ENCODE measurements around the gene PASK.

PASK gene

DNA sequence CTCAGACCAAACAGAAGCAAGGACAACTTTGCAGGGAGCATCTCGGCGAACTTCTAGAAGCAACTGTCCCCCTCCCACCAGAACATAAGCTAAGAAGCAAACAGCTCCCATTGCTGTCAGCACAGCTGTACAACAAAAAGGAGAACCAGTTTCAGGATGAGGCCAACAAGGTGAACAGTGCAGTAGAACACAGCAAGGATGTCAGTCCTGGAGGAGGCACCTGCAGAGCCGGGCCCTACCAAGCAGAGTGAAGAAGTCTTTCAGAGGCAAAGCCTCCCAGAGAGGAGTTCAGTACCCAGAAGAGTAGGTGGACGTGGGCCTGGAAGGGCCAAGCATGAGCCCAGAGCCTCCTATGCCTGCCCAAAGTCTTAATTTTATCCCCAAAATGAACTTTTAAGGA lies 1.0 kb downstream of the PASK start:
- DNase-seq = no peak

DNA sequence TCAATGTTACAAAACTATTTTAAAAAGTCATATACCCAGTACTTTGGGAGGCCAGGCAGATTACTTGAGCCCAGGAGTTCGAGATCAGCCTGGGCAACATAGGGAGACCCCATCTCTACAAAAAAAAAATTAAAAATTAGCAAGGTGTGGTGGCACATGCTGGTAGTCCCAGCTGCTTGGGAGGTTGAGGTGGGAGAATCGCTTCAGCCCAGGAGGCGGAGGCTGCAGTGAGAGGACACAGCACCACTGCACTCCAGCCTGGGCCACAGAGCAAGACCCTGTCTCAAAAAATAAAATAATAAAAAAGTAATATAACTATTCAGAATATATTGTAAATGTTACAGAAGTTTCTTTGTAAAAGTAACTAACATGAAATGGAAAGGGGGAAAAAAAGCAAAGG lies 1.9 kb downstream of the PASK start:
- DNase-seq = no peak

DNA sequence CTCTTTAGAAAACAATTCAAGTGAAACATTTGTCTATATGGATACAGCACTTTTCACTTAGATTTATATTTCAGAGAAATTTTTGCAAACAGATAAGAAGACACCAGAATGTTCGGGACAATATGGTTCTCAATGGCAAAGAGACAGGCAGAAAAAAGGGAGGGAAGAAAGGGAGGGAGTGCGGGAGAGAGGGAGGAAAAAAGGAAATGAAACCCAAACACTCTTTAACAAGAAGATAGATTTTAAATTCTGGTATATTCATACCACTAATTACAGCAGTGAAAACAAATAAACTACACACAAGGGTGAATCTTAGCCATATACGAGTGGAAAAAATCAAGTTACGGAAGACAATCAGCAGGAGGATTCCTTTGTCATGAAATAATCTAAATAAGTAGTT lies 3.0 kb downstream of the PASK start:
- no peak for DNase-seq

DNA sequence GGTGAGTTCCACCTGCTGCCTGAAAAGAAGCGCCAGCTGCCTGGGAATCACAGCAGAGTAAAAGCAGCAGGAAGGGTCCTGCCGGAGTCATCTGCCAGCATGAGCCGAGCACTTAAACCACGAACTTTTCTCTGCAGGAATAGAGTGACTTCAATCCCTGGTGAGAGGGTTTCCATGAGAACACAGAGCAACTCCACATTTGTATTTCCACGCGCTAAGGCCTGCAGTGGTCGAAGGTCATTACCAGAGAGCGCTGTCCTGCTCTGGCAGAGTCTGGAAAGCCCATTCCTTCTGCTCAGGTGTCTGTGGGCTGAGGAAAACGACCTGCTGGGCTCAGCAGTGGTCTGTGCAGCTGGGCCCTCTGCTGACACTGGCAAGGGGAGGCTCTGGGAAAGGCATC lies 6.7 kb downstream of the PASK start:
- no peak for DNase-seq

DNA sequence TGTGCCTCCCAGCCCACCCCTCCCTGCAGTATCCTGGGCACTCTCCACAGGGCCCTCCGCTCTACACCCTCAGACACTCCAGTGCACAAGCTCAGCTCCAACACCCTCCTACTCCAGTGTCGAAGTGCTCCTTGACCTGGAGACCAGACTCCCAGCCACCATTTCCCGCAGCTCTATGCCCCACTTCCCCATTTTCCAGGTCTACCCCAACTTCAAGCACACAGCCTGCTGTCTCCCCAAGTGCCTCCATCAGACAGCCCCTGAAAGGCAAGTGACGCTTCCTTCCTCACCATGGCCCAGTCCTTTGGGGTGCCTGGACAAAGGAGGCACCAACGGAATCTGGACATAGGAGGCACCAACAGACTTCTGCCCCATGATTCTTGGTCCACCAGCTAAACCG lies 7.2 kb downstream of the PASK start:
- no peak for DNase-seq

DNA sequence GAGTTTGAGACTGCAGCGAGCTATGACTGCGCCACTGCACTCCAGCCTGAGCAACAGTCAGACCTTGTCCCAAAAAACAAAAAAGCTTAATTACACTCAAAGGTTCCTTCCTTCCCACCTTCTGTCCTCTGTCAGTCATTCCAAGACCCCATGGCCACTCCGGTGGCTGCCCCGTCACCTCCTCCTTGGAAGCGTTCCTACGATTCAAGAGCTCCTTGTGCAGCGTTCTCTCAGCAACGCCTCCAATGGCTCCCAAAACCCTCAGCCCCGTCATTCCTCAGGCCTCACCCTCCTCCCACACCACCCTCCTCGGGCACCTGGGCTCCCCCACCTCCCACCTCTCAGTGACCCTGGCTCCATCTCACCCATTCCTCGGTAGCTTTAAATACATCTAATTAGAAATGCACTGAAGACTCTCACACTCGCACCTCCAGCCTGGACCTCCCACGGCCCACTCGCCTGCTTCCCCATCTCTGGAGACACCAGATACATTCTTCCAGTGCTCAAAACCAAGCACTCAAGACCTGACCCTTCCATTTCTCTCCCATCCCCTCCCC lies 8.0 kb downstream of the PASK start:
- DNase-seq = no peak

DNA sequence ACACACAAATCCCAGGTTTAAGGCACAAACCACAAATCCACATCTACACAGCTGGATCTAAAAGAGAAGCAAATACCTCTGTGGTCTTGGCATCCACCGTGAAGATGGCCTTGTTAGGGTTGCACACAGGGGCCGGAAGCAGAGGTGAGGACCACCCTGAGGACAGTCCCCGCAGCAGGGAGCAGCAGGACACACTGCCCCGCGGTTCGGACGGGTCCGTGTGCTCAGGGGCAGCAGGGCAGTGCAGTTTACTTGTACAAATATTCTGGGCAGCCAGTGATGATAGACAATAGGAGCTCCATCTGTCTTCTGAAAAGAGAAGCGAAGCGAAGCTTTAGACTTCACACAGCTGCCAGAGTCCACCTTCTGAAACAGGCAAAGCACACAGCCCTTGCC lies 8.8 kb downstream of the PASK start:
- no peak for DNase-seq

DNA sequence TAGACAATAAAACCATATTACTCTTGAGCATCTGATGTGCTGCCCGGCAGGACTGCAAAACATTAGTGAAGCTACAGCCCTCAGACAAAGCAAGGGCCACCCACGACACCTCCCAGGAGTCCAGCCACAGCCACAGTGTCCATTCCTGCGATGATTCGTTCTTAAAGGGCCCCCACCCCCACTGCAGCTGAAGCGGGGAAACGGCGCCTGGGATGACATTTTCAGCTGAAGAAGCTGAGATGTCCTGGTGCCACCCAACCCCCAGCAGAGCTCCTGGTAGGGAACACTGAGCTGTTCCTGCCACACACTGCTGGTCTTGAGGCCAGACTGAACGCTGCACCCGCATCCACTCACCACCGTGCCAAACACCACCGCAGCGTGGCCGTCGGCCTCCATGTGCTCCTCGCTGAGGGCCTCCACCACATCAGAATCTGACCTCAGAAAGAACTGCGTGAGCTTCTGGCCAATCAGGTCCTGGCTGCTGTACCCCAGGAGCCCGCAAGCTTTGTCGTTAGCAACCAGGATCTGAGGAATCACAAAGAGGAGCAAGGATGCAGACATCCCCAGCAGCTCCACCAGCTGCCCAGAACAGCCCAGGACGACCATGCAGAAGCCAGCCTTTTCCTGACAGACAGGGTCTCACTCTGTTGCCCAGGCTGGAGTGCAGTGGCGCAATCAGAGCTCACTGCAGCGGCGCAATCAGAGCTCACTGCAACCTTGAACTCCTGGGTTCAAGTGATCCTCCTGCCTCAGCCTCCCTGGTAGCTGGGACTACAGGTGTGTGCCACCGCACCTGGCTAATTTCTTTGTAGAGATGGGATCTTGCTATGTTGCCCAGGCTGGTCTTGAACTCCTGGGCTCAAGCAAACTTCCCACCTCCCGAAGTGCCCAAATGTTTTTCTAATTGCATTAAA lies 9.5 kb downstream of the PASK start:
- DNase-seq = no peak

DNA sequence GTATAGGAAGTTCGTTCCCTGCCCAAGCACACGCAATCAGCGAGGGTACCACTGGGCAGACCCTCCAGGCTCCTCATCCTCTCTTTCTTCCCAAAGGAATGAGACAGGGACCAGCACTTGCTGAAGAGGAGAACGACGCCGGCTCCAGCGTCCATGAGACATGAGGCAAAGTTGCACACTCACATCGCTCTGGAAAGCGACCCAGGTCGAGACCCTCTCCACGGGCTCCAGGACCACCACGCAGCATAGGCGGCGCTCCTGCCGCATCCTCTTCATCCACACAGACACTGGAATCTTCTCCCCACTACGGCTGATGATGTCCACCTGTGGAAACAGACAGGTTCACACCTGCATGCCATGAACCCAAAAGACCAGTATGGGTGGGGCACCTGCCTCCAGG lies 10.8 kb downstream of the PASK start:
- no peak for DNase-seq

DNA sequence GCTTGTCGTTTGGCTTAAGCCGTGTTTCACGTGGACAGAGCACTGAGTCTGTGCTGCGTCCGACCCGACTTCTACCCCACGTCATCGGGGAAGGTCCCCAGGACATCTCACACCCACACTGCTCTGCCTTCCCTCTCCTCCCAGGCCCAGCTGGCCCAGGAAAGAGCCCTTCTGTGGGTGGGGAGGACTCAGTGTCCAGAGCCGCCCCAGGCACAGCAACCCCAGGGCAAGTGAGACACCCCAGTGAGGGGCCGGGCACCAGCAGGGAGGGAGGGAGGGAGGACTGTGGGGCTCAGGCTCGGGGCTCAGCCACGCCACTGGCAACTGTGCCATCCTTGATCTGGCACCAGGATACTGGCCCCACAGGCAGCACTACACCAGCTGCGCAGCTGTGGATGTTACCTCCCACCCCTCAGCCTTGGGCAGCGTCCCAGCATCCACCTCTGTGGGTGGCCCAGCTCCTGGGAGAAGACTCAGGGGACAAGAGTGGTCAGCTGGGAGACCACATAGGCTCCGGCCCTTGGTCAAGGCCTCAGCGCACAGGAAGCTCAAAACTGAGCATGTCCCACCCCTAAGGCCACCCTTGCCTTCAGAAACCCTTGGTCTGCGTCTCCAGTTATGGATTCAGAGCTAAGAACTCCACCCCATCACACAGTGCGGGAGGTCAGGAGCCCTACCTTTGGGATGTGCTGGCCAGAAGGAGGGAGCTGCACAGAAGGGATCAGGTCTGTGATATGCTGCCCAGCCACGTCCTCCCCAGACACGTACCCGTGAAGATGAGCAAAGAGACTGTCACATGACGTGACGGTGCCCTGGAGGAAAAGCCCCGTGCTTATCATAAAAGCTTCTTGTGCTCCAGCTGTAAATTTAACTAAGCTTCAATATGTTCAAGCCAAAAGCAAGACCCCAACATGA lies 11.7 kb downstream of the PASK start:
- no peak for DNase-seq

DNA sequence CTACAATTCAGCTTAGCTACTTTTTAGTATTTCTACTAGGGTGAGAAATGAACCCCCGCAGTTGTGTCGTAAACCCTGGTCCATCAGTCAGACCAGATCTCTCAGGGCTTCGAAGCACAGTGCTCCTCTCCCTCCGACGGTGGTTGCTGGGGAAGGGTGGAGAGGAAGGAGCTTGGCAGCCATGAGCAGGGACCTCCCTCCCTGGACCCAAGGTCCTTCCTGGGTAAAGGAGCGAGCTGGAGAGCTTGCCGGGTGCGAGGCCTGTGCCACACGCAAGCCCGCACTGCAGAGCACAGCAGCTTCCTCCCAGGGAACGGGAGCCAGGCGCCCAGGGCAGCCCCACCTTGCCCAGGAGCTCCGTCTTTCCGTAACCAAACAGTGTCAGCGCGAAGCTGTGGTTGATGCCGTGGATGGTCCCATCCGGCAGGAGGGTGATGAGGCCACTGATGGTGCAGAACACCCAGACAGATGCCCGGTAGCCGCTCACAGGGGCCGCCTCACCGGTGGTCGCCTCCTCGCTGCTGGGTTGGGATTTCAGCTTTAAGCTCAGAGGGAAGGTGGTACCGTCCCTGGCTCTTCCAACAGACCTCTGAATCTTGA lies 12.5 kb downstream of the PASK start:
- DNase-seq = no peak

DNA sequence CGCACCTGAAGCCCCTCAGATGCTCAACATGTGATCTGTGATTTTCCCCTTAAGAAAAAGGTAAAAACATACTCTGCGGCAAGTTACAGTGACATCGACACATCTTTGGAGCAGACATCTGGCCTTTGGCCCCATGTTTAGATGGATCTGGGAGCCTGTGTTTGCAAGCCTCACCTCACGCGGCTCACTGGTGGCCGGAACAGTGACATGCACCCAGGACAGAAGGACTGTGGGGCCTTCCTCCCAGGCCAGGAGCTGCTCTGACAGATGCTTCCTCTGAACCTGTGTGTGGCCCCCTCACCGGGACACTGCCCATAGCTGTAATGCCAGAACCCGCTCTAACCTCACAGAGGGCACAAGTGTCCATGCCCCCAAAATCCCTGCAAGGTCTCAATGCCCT lies 13.1 kb downstream of the PASK start:
- no peak for DNase-seq

DNA sequence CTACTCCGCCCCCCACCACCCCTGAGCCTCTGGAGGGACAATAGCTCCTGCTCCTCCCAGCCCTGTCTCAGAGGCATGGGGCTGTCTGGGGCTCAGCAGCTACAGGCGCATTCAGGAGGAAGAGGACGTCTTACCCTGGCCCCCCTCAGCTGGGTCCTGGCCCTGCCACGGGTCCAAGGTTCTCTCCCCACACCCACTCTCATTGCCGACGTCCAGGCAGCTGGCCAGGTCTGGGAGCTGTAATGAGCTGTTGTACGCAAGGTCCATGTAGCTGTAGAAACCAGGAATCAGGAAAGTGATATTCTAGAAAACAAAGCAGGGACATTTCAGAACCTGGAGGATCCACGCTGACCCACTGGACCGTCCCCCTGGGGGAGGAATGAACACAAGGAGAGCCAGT lies 13.5 kb downstream of the PASK start:
- DNase-seq = no peak

DNA sequence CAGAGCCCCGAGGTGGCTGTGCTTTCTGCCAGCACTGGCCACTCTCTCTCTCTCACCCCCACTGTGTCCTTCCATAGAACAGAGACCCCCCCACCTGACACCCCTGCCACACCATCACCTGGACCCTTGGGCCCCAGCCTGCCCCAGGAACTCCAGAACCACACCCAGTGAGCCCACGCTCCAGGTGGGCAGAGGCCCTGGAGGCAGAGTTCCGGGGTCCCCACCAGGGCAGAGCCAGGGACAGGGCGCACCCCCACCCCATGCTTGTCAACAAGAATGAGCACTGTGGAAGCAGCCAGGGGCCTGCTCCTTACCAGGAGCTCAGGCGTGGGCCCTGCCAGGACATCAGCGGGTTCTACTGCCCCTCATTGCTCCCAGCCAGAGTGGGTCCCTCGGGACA lies 14.6 kb downstream of the PASK start:
- no peak for DNase-seq

DNA sequence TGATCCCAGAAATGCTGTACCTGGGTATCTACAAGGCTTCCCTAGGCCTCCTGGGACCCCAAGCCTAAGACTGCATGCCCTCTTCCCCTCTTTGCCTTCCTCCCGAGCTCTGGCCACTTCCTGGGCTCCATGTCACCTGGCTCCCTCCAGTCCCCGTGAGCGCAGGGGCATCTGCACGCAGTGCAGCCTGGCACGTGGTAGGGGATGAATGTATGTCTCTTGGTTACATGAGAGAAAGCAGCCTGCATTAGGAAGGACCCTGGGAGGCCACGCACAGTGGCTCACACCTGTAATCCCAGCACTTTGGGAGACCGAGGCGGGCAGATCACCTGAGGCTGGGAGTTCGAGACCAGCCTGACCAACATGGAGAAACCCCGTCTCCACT lies 15.8 kb downstream of the PASK start:
- DNase-seq = no peak

DNA sequence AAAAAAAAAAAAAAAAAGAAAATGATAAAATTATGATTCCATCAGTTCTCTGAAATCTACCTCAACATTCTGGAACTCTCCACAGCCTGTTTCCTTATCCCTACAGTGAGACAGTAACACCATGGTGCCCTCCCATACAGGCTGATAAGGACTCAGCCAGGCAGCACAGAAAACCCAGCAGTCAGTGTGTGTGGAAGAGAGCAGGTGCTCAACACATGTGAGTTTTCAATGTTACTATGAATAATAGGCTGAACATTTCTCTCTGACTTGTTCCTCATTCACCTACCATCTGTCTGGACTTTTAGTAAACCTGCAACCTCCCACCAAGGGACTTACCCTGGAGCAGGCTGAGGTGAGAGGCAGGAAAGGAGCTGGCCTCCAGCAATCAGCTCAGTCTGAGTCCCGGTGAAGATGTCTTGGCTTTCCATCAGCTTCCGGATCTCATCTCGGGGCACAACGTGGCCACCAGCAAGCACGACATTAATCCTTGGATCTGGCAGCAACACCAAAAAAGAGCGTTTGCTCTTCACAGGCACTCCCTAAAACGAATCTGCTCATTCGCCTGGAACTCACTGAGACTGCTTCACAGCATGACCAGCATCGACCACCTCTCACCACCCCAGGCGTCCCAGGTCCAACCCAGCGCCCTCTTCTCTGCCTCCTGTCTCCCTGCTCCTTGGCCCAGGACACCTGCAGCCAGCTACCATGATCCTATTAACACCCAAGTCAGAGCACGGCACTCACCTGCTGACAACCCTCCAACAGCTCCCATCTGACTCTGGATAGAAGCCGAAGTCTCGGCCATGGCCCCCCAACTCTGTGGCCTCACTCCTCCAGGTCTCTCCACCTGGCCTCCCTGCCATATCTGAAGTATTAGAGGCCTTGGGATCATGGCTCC lies 16.5 kb downstream of the PASK start:
- no peak for DNase-seq

DNA sequence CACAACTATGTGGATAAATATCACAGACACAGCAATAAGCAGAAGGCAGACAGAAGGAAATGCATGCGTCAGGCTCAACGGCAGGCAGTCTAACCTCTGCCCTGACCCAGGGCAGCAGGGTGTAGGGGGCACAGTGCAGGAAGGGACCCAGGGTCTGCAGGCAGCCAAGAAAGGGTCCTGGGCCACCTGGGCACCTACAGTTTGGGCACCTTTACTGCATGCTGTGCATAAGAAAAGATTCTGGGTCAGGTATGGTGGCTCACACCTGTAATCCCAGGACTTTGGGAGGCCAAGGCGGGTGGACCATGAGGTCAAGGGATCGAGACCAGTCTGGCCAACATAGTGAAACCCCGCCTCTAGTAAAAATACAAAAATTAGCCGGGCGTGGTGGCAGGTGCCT lies 17.7 kb downstream of the PASK start:
- no peak for DNase-seq

DNA sequence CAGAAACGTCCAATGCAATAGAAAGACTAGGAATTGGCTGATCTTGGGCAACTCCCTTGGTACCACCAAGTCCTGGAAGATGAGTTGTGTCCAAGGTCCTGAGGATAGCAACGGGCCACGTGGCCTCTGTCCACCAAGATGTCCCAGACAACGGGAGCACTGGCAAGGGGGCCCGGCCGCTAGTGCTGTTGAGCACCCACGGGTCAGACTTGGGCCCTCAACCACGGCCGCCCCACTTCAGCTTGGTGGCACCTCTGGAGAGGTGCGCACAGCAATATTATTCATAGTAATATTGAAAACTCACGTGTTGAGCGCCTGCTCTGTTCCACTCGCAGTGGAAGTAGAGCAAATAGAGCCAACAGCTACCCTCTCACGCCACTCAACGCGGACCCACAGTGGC lies 19.0 kb downstream of the PASK start:
- no peak for DNase-seq

DNA sequence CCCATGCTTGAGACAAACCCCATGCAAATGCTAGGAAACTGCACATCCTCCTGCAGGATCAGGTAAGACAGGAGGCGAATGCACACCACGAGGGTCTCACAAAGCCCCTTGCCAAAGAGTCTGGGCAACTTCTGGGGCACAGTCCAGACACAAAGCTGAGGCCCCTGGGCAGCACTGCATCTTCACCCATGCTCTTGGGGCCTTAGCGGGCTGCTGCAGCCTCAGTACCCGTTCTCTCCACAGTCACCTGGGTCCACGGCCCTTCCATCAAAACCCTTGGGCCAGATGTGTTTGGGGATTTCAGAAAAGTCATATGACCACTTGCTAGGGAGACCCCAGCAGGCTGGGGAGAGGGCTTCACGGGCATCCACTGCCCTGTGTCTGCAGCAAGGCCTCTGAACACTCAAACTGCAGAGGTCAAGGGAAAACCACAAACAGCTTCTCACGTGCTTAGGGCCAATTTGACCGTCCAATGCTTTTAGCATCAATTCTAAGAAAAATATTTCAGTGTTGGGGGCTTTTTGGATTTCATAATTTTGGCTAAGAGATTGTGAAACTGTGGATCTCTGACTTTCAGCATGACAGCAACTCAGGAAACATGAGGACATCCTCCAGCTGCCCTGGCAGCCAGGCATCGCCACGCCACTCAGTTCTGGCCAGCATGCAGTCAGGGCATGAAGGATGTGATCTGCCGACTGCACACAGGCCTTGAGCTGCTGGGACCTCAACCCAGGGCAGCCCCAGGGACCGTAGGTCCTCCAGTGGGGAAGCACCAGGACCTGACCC lies 20.0 kb downstream of the PASK start:
- DNase-seq = no peak

DNA sequence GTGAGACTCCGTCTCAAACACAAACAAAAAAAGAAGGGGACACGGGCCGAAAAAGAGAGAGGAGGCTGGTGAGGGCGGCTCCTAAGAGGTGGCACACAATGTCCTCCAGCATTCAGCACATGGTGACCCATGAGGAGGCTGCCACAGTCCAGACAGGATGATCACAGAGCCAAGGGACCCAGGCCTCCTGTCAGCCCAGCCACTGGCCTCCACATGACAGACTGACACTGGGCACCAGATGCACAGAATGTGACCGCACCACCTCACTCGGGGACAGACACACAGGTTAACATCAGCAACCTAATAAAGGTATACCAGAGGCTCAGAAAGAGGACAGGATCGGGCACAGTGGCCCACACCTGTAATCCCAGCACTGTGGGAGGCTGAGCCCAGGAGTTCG lies 21.0 kb downstream of the PASK start:
- DNase-seq = no peak

DNA sequence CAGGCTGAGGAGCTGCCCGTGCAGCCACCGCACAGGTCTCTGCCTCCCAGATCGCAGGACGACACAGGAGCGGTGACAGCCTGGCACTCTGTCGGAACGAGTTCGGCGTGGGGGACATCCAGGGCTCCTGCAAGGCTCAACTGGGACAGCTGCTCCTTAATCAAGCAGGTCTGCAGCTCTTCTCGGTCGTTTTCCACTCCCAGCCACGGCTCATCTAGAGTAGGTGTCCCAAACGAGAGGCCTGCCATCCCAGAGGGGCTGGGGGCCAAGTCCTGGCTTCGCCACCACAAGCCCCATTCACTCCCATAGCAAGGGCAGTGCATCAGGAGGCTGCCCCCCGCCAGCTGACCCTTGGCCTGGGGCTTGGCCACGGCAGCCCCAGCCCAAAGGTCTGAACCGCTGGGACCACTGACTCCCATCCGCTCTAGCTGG lies 22.5 kb downstream of the PASK start:
- no peak for DNase-seq

Measured in right kidney (tissue), 1 donor.